MG63 (cell line): ENCODE results near the gene CPEB4. TPM values are rescaled to one million over a fixed set of nuclear protein-coding genes. Genes with fewer than 3 reads are reported as not detected.

ENCODE experiments used
- DNase-seq: peaks from one replicate; pipeline ENCODE4 v3.0.0-alpha.2; 2020
- H3K27me3 ChIP-seq: fragments of 250-450 bp; sonication (Bioruptor Pico); 2 replicates; pipeline ENCODE4 v1.5.1; 2020; ENCODE audit warnings: mild to moderate bottlenecking, moderate library complexity
- H3K36me3 ChIP-seq: fragments of 250-450 bp; sonication (Bioruptor Pico); 2 replicates; pipeline ENCODE4 v1.5.1; 2020; ENCODE audit warnings: mild to moderate bottlenecking, moderate library complexity
- H3K4me3 ChIP-seq: fragments of 250-450 bp; sonication (Bioruptor Pico); 2 replicates; pipeline ENCODE4 v1.5.1; 2020; ENCODE audit warnings: mild to moderate bottlenecking, moderate library complexity
- H3K9me3 ChIP-seq: fragments of 250-450 bp; sonication (Bioruptor Pico); 2 replicates; pipeline ENCODE4 v1.5.1; 2020; ENCODE audit warnings: mild to moderate bottlenecking, moderate library complexity
- total RNA-seq: library from RNA; depleted of rRNA; stranded (reverse); fragments of >200 nt; shearing (Covaris generic); gene quantifications from 2 replicates; pipeline ENCODE4 v1.2.3, GENCODE V29; 2014; ENCODE audit warnings: low replicate concordance; rRNA removed

CPEB4 gene
- 2.4 and 3.6 TPM in 2 replicates for total RNA-seq

DNA sequence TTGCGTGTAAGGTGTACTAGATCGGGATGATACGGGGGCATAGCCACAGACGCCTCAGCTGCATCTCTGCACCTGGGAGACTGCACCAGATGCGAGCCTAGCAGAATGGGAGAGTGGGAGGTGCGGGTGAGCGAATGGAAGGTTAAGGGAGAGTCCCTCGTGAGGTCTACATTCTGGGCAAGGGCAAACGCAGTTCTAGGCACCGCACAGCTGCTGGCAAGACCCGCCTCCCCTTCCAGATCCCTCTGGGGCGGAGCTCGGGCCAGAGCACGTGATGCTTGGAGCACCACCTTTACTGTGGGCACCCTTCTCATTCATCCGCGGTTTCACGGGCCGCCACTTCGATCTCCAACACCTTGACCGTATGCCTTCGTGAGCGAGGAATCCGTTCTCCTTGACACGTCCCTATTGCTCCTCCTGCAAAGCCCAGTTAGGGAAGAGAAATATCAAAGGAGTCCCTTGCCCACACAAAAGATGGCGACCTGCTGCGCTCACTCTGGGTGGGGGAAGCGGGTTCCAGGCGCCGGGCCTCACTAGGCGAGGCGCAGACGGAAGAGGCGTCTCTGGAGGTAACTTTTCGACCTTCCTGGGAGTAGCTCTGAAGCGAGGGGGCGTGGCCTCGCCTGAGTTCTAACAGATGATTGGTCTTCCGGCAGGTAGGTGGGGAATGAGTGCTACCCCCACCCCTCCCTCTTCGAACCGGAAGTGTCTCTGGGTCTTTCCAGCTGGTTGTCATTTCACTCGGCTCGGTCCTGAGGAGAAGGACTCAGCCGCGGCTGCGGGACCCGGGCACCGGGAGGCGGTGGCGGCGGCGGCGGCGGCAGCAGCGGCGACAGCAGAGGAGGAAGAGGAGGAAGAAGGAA, at the start of gene CPEB4:
TSS of gene CPEB4 (plus strand) at position 740 of the 863 bp plus-strand sequence. CDS start 1,385 bp downstream, outside the sequence.
- Histone ChIP-seq H3K27me3 (no peaks in the 10 kb centered on the region), H3K36me3 (no peaks in the 10 kb centered on the region), H3K9me3 (peaks cover 4% of the 10 kb centered on the region; the same call in 1 of the 2 replicates), H3K4me3 (peak within 1 kb of the TSS; percentile 93)
- DNase-seq = peak; percentile 99

DNA sequence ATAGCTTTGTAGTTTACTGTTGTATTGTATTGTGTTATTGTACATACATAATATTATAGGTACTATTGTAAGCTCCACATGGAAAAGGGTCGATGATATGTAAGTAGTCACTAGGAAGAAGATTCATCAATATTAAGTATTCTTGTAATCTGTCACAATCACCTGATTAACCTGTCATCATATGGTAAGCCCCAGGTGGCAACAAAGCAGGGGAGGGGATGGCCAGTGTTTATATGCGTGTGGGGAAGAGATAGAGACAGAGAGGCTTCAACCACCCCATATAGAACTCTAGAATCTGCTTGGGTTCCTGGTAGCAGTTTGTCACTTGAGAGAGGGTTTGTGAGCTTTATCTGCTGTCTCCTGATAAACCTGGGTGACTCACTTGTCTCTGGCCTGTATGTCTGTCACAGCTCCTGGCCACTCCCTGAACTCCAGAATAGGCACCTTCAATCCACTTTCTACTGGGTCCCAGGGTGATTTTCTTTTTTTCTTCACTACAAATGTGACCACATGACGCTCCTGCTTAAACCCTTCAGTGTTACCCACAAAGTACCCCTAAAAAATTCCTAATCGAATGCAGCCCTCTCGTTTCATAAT, 48.9 kb upstream of the CPEB4 start:
- DNase-seq = no peak
- no peaks in the 10 kb centered on the region for H3K9me3 ChIP-seq
- H3K4me3 ChIP-seq = no peak overlapping the region
- no peaks in the 10 kb centered on the region for H3K36me3 ChIP-seq
- H3K27me3 ChIP-seq = no peaks in the 10 kb centered on the region

GRCh38 chr5:173840111-173840983, 47.8 kb upstream of the CPEB4 start:
- DNase-seq = no peak
- no peaks in the 10 kb centered on the region for H3K9me3 ChIP-seq
- no peaks in the 10 kb centered on the region for H3K36me3 ChIP-seq
- no peak overlapping the region for H3K4me3 ChIP-seq
- H3K27me3 ChIP-seq = no peaks in the 10 kb centered on the region

- Histone ChIP-seq H3K9me3 (no peaks in the 10 kb centered on the region), H3K36me3 (no peaks in the 10 kb centered on the region), H3K4me3 (no peak overlapping the region), H3K27me3 (no peaks in the 10 kb centered on the region)
- no peak for DNase-seq
These were observed 46.4 kb upstream of the CPEB4 start for GRCh38 chr5:173841710-173842109.

GRCh38 chr5:173843794-173844193, 44.4 kb upstream of the CPEB4 start:
- Histone ChIP-seq H3K9me3 (peaks cover 18% of the 10 kb centered on the region), H3K36me3 (no peaks in the 10 kb centered on the region; the same call in 1 of the 2 replicates), H3K27me3 (no peaks in the 10 kb centered on the region), H3K4me3 (no peak overlapping the region)
- no peak for DNase-seq

DNA sequence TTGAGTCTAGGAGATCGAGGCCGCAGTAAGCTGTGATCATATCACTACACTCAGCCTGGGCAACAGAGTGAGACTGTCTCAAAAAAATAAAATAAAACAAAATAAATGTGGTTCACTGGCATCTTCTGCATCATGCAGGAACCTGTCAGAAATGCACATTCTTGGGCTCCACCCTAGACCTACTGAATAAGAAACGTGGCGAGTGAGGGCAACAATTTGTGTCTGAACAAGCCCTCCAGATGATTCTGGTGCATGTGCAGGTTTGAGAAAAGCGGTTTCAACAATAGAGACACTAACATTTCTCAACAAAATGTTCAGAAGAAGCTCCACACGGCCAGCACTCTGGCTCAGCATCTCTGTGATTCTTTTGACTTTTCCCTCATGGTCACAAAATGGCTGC, 42.8 kb upstream of the CPEB4 start:
- Histone ChIP-seq H3K36me3 (no peaks in the 10 kb centered on the region; the same call in 1 of the 2 replicates), H3K4me3 (no peak overlapping the region), H3K9me3 (peaks cover 26% of the 10 kb centered on the region), H3K27me3 (no peaks in the 10 kb centered on the region)
- DNase-seq = no peak

GRCh38 chr5:173846929-173847501, 41.1 kb upstream of the CPEB4 start:
- DNase-seq = no peak
- Histone ChIP-seq H3K27me3 (no peaks in the 10 kb centered on the region), H3K4me3 (no peak overlapping the region), H3K9me3 (peaks cover 26% of the 10 kb centered on the region), H3K36me3 (no peaks in the 10 kb centered on the region; the same call in 1 of the 2 replicates)

GRCh38 chr5:173848986-173849596, 39.1 kb upstream of the CPEB4 start:
- Histone ChIP-seq H3K27me3 (no peaks in the 10 kb centered on the region), H3K9me3 (peaks cover 26% of the 10 kb centered on the region), H3K36me3 (no peaks in the 10 kb centered on the region; the same call in 1 of the 2 replicates), H3K4me3 (no peak overlapping the region)
- peak; percentile 82 for DNase-seq

- no peak for DNase-seq
- Histone ChIP-seq H3K27me3 (no peaks in the 10 kb centered on the region), H3K36me3 (no peaks in the 10 kb centered on the region; the same call in 1 of the 2 replicates), H3K9me3 (peaks cover 26% of the 10 kb centered on the region), H3K4me3 (no peak overlapping the region)
These were observed 38.2 kb upstream of the CPEB4 start for GRCh38 chr5:173849908-173850307.

DNA sequence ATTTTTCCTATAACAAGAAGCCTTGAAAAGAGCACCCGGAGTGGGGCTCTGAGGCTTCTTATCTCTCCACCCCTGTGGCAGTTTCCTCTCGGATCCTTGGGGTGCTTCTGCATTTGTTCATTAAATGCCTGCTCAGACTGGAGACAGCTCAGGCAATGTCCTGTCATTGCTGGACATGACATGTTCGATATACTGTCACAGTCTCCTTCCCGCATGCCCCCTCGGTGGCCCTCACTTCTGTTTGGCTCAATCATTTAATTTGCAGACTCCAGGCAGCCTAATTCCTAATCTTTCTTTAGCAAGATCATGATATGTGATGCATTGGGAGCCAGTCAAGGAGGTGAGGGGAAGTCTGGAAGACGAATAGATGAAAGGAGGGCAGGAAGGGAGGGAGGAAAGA, 37.5 kb upstream of the CPEB4 start:
- no peaks in the 10 kb centered on the region; the same call in 1 of the 2 replicates for H3K36me3 ChIP-seq
- peaks cover 26% of the 10 kb centered on the region for H3K9me3 ChIP-seq
- H3K4me3 ChIP-seq = no peak overlapping the region
- no peaks in the 10 kb centered on the region for H3K27me3 ChIP-seq
- no peak for DNase-seq

- H3K9me3 ChIP-seq = peaks cover 26% of the 10 kb centered on the region
- no peaks in the 10 kb centered on the region; the same call in 1 of the 2 replicates for H3K36me3 ChIP-seq
- H3K4me3 ChIP-seq = no peak overlapping the region
- H3K27me3 ChIP-seq = no peaks in the 10 kb centered on the region
- no peak for DNase-seq
These were observed 36.4 kb upstream of the CPEB4 start for GRCh38 chr5:173851595-173852243.

- DNase-seq = no peak
- Histone ChIP-seq H3K27me3 (no peaks in the 10 kb centered on the region), H3K36me3 (no peaks in the 10 kb centered on the region; the same call in 1 of the 2 replicates), H3K4me3 (no peak overlapping the region), H3K9me3 (peaks cover 17% of the 10 kb centered on the region)
These were observed 35.3 kb upstream of the CPEB4 start for GRCh38 chr5:173852790-173853359.

GRCh38 chr5:173853370-173854131, 34.6 kb upstream of the CPEB4 start:
- Histone ChIP-seq H3K27me3 (no peaks in the 10 kb centered on the region), H3K4me3 (no peak overlapping the region), H3K9me3 (peaks cover 10% of the 10 kb centered on the region), H3K36me3 (no peaks in the 10 kb centered on the region; the same call in 1 of the 2 replicates)
- no peak for DNase-seq

DNA sequence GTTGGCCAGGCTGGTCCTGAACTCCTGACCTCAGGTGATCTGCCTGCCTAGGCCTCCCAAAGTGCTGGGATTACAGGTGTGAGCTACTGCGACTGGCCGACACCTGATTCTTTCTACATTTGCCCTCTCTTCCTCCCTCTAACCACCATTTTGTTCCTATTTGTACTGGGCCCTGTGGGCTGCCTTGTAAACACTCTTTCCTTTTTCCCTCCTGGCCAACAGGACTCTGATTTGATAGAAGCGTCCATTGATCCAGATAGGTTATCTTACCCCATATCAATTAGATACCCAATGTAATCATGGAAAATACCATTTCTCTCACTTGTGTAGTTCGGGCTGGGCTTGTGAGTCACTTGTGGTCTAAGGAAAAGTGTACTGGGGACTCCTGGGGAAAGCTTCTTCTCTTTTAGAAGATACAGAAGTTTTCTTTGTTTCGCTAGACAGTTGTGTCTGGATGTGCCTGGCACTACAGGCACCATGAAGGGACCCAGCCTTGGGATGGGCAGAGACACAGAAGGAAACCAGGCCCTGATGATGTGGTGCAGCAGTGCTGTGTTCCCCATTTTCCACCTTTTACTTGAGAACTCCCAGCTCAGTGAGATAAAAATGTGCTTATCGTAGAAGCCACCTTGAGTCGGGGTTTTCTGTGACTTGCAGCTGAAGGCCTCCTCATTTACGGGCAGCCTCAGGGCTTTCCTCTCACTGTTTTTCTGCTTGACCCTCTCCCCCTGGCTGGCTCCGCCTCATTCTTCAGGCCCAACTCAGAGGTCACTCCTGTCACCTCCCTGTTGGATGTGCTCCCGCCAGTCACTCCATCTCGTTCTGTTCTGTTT, 32.8 kb upstream of the CPEB4 start:
- DNase-seq = no peak
- H3K36me3 ChIP-seq = no peaks in the 10 kb centered on the region
- no peaks in the 10 kb centered on the region for H3K27me3 ChIP-seq
- H3K9me3 ChIP-seq = no peaks in the 10 kb centered on the region
- H3K4me3 ChIP-seq = no peak overlapping the region
